ENCODE results near the gene BRINP2.

- TF ChIP-seq FOXP2 (optimal IDR thresholded peaks at IDR 0.05; ENCODE audit: control extremely low read depth, extremely low read length, insufficient read depth) = no peak
- no peak for TF ChIP-seq POLR2AphosphoS5 (IDR thresholded peaks at IDR 0.05; ENCODE audit: borderline replicate concordance, low read depth, low read length)
- no peak for TF ChIP-seq EZH2 (IDR thresholded peaks at IDR 0.05)
These were observed 136.2 kb downstream of the BRINP2 start for GRCh38 chr1:177306981-177307380.
